GM12872 (cell line): ENCODE results near the gene LBR.

Experiments used
- CTCF ChIP-seq: IDR thresholded peaks from 3 replicates; pipeline ENCODE4 v1.5.1; 2011; ENCODE audit warnings: low read depth, mild to moderate bottlenecking, low read length, moderate library complexity; ENCODE audit not compliant: insufficient read depth

Gene LBR

GRCh38 chr1:225466848-225467192, 39.0 kb upstream of the LBR start:
- no peak for TF ChIP-seq CTCF

- TF ChIP-seq CTCF = no peak
Measured at GRCh38 chr1:225465793-225466517, 38.1 kb upstream of the LBR start.

DNA sequence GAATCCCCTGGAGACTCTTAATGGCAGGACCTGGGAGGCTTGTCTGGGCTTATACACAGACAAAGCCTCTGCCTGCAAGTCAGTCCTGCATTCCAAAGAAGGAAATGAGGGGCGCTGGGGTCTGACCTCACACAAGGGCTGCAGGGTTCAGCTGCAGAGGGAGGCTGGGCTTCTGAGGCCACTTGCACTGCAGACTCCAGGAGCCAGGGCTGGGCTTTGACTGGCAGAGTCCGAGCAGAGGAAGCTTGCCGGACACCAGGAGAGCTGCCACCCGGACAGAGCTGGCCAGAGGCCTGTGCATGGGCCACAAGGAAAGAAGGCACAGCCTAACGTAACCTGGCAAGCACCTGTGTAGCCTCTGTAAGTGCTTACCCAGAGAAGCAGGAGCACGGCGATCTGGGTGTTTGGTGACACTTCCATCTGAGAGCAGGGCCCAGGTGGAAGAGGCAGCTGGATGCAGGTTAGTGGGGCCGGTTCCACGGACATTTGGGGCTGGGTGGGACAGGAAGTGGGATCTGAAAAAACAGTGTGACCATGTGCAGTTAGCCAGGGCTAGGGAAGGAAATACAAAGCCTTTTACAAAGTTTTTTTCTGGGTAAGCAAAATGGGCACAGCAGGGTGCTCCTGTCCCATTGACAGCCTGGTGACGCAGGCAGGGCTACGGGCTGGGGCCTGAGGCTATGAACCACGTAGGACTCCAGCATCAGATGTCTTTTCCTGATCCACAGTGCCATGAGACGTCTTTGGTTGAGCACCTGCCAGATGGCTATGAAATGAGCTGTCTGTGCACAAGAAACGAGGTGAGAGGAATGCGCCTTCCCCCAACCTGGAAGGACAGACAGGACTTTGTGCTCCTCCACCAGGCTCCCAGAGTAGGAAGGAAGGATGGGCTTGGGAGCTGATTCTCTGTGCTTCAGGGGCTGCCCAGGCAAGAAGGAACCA, 37.3 kb upstream of the LBR start:
- no peak for TF ChIP-seq CTCF

- TF ChIP-seq CTCF = no peak
Measured at GRCh38 chr1:225462714-225463574, 35.1 kb upstream of the LBR start.

DNA sequence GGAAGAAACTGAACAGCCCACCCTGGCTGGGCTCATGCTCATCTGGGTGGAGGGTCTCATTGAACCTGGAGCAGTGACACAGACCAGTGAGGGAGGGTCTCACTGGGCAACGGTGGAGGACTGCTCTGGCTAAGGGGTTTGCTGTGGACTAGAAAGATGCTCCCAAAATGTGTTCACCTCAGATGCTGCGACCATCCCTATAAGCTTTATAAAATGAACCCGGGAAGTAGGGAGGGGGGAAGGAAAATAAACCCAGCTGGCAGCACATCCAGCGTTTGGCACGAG, 34.5 kb upstream of the LBR start:
- TF ChIP-seq CTCF = no peak

DNA sequence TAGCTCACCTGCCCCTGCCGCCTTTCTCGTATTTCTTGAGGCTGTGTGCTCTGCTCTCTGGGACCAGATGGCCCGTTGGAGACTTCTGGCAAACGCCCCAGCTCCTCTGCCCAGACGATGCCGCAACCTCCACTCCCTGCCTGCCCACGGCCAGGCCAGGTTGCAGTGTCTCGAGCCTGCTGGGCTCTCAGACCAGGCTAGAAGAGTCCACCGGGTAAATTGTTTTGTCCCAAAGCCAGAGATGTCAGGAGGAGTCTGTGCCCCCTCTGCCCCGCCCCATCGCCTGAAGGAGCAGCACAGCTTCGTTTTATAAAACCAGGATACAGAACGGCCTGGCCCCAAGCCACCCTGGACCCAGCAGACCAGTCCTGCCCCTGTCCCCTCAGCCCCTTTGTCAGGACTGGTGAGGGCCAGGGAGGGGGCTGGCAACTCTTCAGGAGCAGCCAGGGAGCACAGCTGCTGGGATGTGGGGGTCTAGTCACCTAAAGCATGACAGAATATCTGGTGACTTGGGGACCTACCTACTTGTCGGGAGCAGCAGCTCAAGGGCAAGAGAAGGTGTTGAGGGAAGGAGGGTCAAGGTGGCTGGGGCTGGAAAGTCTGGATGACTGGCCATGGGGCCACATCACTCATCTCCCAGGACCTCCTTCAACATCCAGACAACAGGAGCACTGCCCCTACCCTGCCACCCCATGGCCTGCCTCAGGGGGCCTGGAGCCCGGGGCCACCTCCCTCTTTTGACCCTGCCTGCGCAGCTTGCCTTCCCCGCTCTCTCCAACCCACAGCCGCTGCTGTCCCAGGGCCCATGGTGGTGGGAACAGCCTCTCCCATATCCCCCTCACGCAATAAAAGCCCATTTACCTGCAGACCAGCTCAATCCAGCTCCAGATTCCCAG, 33.9 kb upstream of the LBR start:
- TF ChIP-seq CTCF = no peak
